ENCODE measurements around the gene SLC6A11.

The SLC6A11 gene

DNA sequence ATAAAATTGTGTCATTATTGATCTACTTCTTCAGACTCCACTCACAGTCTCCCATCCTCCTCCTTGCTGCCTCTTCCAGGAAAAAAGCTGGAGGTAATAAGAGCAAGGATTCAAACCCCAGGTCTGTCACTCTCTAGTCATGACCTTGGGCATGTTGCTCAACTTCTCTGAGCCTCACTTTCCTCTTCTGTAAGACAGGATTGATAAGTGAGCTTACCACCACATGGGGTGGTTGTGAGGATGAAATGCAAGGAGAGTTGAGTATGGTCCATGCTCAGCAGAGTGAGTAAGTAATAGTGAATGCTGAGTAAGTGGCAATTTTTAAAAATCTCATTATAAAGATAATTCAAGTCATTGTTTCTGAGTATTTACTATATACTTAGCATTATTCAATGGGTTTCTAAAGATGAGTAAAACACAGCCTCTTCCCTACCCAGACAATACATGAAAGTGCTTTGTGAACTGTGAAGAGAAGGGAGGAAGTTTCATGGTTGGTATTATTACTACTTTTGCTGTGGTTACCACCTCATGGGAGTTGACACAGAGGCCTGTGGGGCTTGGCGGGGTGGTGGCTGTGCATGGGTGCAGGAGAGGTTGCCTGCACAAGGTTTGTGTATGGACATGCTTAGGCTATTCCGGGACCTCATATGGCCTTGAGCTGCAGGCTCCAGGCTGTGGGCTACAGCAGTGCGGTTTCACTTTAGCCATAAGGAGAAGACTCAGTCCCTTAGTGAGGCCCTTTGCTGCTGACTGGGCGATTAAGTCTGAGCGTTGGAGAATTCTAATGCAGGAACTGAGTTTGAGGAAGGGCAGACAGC, 30.0 kb downstream of the SLC6A11 start:
- no peak for DNase-seq (ENCODE audit: low read depth)
- TF ChIP-seq, protein P1, sequence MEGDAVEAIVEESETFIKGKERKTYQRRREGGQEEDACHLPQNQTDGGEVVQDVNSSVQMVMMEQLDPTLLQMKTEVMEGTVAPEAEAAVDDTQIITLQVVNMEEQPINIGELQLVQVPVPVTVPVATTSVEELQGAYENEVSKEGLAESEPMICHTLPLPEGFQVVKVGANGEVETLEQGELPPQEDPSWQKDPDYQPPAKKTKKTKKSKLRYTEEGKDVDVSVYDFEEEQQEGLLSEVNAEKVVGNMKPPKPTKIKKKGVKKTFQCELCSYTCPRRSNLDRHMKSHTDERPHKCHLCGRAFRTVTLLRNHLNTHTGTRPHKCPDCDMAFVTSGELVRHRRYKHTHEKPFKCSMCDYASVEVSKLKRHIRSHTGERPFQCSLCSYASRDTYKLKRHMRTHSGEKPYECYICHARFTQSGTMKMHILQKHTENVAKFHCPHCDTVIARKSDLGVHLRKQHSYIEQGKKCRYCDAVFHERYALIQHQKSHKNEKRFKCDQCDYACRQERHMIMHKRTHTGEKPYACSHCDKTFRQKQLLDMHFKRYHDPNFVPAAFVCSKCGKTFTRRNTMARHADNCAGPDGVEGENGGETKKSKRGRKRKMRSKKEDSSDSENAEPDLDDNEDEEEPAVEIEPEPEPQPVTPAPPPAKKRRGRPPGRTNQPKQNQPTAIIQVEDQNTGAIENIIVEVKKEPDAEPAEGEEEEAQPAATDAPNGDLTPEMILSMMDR (IDR thresholded peaks at IDR 0.05; ENCODE audit: low read depth, low read length, missing control alignments) = no peak
- H3K4me3 ChIP-seq (ENCODE audit: low read depth, low read length) = no peak overlapping the region

DNA sequence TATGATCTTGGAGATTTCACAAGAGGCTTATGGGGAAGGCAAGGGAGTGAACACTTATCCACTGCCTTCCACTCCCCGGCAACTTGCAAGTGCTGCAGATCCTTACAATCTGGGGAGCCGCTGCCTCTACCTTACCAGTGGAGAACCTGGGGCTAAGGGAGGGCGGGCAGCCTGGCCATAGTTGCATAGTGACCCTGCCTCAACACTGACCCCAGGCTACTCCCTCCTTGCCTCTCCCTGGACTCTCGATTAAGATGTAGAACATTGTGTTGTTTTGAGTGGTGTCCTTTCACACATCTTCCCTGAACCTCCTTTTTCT, 30.6 kb downstream of the SLC6A11 start:
- DNase-seq (ENCODE audit: low read depth) = no peak
- H3K4me3 ChIP-seq (ENCODE audit: low read depth, low read length) = no peak overlapping the region
- TF ChIP-seq, protein P1 (IDR thresholded peaks at IDR 0.05; ENCODE audit: low read depth, low read length, missing control alignments) = no peak

DNA sequence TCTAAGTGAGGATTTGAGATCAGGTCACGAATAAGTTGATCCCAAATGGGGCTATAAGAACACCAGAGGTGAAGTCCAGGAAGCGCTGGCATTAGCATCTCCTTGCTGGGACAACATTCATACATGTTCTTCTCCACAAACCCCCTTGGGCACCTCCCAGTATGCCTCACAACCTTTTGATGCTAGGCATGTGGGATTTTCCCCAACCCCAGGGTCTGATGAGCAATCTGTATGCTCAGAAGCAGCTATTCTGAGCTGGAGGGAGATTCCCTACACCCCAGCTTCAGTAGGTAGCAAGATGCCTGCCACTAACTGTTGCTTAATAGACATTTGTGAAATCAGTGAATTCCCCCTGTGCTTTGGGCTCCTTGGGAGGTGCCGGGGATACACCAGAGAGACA, 32.2 kb downstream of the SLC6A11 start:
- H3K4me3 ChIP-seq (ENCODE audit: low read depth, low read length) = no peak overlapping the region
- TF ChIP-seq, protein P1 (IDR thresholded peaks at IDR 0.05; ENCODE audit: low read depth, low read length, missing control alignments) = no peak
- DNase-seq (ENCODE audit: low read depth) = peak; percentile 21

DNA sequence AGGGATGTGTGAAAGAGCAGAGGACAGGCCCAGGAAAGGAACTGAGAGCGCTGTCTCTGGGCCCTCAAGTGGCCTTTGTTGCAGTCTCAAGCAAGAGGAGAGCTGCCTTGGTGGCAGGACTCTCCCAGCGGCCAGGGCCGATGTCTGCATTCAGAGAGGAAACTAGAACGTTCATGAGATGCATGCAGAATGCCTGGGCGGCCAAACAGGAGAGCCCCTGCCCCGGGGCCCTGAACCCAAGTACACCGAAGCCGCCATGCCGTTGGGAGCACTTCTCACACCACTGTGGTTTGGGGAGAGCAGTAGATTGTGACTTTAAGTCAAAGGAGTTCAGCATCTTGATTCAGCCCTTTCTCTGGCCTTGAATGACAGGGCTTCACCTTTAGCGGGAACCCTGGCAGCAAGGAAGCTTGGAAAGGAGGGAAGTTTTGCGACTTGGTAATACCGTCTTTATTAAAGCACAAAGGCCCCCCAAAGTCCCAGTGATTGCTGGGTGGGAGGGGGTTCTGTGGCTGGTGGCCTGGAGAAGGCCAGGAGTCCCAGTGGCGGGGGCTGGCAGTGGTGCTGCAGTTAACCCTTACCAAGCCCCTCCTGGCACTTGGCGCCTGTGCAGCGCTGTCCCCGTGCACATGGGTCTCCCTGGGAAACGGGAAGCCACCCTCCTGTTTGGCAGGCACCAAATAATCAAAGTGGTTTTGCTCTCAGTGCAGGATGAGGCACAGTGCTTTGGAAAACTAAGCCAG, 36.2 kb downstream of the SLC6A11 start:
- DNase-seq (ENCODE audit: low read depth) = no peak
- no peak overlapping the region for H3K4me3 ChIP-seq (ENCODE audit: low read depth, low read length)
- TF ChIP-seq, protein P1 (IDR thresholded peaks at IDR 0.05; ENCODE audit: low read depth, low read length, missing control alignments) = no peak

DNA sequence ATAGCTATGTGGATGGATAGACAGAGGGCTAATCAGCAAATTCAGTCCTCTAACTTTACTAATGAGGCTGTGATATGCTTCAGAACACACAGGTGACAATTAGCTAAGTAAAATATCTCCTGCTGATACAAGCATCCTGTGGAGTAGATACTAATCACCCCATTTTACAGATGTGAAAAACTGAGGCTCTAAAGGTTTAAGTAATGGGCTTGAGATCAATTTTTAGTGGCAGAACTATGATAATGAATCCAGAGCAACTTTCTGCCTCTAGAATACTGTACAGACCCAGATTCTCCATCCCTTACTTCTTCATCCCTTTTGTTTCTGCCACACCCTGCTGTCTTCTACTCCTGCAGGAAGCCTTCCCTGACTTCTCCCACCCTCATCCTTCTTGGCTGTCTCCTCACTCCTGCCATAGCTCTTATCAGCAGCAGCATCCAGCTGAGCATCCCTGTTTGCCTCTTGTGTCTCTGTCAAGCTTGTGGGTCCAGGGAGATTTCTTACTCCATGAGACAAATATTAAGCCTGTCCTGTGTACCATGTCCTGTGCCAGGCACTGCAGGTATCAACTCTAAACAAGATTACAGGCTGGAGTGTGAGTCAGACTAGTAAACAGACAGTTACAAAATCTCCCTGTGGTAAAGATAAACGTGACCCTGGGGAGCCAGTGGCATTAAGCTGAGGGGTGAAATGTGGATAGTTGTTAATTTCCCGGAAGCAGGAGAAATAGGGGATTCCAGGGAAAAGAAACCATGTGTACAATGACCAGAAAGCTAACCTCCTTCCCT, 39.2 kb downstream of the SLC6A11 start:
- H3K4me3 ChIP-seq (ENCODE audit: low read depth, low read length) = no peak overlapping the region
- TF ChIP-seq, protein P1 (IDR thresholded peaks at IDR 0.05; ENCODE audit: low read depth, low read length, missing control alignments) = no peak
- no peak for DNase-seq (ENCODE audit: low read depth)

DNA sequence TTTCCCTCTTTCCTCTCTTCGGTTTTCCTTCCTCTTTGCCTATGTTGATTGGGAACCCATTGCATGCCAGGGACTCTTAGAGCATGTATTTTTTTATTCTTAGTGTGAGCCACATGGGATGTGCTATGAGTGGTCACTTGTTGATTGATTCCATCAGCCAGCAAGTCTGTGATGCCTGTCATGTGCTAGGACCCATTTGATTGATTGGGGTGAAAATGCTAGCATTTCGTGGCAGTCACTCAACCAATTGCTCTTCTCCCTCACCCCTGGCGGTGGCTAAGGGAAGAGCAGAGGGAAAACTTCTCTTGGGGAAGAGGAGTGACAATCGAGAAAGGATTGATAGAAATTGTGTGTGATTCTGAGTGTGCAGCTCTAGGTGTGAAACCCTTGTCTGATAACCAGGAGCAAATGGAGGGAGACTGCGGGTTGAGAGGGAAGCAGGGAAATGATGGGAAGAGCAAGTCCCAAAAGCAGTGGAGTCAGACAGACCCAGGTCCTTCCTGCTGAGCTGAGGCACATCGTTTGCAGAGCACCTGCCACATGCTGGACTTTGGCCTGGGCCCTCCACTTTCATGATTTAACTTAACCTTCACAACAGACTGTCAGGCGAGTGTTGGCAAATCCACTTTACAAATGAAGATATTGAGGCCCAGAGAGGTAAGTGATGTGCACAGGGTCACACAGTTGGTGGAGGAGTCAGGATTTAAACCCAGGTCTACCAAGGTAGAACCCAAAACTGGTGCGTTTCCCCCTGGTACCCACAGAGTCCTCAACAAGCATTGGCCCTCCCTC, 40.0 kb downstream of the SLC6A11 start:
- no peak overlapping the region for H3K4me3 ChIP-seq (ENCODE audit: low read depth, low read length)
- TF ChIP-seq, protein P1 (IDR thresholded peaks at IDR 0.05; ENCODE audit: low read depth, low read length, missing control alignments) = peak; percentile 67
- no peak for DNase-seq (ENCODE audit: low read depth)

All from GM12864 (cell line).